ENCODE measurements around the gene SGK2.

- TF ChIP-seq CTCF (IDR thresholded peaks at IDR 0.05) (no peak), RFX5 (IDR thresholded peaks at IDR 0.05) (no peak), RNF2 (IDR thresholded peaks at IDR 0.05; ENCODE audit: borderline replicate concordance, low read depth) (no peak), MAFK (IDR thresholded peaks at IDR 0.05; ENCODE audit: partially characterized antibody) (no peak), EP300 (IDR thresholded peaks at IDR 0.05) (no peak), CBX2 (IDR thresholded peaks at IDR 0.05; ENCODE audit: borderline replicate concordance, low read depth) (no peak), MYC (IDR thresholded peaks at IDR 0.05; ENCODE audit: borderline replicate concordance, low read length) (no peak)
These were observed 30.5 kb upstream of the SGK2 start for GRCh38 chr20:43528258-43528875.
